GM18873 (cell line): ENCODE results near the gene BTBD8.
"Not testable (repeated sequence)": the region's sequence is repeated elsewhere in the genome, so short reads cannot be mapped to it uniquely, and the experiment has no call there.

ENCODE experiments used
- ATAC-seq: cut with Tn5 transposase; IDR thresholded peaks from one replicate; pipeline ENCODE4 v1.9.1; 2021; ENCODE audit warnings: mild to moderate bottlenecking, moderate library complexity, moderate number of reproducible peaks; ENCODE audit not compliant: unreplicated experiment, low FRiP score

Gene BTBD8

GRCh38 chr1:92080128-92080985 lies at the start of gene BTBD8:
TSS of gene BTBD8 (plus strand) at chr1:92080345. CDS start at chr1:92080572, 227 bp downstream.
- peak; percentile 94 for ATAC-seq

- ATAC-seq, result no peak
These were observed 49.5 kb upstream of the BTBD8 start for GRCh38 chr1:92030656-92031107.

DNA sequence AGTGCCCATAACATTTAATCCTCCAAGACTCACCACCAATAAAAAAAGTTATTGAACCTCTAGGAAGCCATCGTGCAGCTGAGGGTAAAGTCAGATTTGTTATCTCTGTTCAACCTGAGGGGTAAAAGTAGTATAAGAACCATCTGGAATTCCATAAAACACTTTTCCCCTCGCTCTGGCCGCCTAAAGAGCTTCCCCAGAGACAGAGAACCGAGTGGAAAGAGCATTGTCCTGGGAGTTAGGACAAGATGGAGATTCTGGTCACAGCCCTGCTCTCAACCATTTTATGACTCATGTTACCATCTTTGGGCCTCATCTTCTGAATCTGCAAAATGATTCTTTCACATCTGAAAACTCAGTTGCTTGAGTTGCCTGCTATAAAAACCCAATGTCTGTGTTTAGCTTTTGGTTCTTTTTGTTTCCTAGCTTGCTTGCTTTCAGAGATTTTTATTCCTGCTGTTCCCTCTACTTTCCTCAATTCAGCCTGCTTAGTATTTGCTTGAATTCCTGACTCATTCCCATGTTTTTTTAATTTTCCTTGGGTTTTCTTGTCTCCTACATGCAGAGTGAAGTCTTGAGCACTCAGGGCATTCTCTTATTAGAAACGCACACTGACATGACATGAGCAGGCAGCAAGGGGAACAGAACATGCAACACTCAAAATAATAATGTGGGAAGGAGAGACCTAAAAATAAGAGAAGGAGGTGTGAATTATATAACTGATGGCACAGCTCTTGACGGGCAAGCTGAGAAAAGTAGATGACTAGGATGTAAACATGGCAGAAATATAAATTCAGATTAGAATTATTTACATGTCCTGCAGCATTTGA lies 48.6 kb upstream of the BTBD8 start:
- no peak for ATAC-seq

- ATAC-seq, result no peak
These were observed 42.7 kb upstream of the BTBD8 start for GRCh38 chr1:92037400-92037799.

DNA sequence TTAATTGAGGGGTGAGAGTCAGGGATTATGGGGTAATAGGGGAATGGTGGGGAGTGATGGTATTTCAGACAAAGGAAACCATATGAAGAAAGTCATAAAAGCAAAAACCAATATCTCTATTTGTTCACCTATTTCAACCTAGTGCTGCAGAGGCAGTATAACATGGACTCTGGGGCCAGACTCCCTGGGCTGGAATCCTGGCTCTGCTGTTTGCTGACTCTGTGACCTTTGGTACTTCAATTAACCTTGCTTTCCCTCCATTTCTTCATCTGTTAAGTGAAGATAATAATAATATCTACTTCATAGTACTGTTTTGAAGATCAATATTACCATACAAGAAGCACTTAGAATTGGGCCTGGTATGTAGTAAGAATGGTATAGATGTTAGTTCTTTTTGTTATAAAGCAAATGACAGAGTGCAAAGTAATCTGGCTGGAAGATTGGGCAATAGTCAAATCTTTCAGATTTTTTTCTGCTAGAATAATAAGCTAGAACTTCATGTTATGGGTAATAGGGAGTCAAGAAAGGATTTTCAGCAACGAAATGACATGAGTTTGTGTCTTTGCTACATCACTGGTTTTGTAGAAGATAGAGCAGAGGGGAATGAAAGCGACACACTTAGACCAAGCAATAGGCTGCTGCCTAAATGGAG lies 41.3 kb upstream of the BTBD8 start:
- no peak for ATAC-seq

DNA sequence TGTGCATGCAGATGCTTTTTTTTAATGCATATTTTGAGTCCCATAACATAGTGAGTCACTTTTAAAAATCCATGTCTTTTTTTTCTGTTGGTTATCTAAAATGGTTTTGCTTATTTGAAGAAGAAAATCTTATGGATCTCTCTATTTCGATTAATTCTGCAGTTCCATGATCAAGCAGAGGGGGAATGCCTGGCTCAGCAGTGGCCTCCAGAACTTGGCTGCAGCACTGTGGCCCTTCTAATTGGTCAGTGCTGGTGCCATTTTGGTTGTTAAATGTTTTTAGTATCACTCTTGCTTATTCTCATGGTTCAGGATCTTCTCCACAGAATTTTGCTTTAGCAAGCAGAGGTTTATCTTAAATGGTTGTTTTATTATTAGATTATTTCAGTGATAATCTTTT lies 39.2 kb upstream of the BTBD8 start:
- ATAC-seq, result no peak

GRCh38 chr1:92043621-92044020 lies 36.5 kb upstream of the BTBD8 start:
- no peak for ATAC-seq

DNA sequence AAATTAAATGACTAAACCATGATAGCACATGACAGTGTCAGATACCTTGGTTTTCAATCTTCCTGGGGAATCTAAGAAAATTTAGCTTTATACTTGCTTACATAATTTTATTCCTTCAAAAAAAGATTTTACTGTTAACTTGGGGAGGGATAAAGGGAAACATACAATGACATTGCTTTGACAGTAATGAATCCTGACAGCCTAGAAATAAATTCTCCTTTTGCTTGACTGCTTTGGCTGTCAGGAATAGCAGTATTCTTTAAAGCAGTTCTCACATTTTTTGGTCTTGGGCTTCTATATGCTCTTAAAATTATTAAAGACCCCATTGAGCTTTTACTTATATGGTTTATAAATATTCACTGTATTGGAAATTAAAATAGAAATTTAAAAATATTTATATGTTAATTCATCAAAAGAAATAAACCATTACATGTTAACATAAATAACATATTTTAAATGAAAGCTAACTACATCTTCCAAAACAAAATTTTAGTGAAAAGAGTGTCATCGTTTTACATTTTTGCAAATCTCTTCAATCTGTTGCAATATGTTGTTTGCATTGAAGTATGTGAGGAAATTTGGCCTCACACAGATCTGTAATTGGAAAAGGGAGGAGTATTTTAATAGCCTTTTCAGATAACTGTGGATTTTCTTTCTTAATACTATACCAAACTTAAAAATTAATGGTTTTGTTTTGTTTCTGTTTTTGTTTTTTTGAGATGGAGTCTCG lies 34.2 kb upstream of the BTBD8 start:
- ATAC-seq, result no peak

- ATAC-seq, result no peak
These were observed 28.2 kb upstream of the BTBD8 start for GRCh38 chr1:92051948-92052347.

GRCh38 chr1:92065042-92065441 lies 15.1 kb upstream of the BTBD8 start:
- ATAC-seq, result no peak

DNA sequence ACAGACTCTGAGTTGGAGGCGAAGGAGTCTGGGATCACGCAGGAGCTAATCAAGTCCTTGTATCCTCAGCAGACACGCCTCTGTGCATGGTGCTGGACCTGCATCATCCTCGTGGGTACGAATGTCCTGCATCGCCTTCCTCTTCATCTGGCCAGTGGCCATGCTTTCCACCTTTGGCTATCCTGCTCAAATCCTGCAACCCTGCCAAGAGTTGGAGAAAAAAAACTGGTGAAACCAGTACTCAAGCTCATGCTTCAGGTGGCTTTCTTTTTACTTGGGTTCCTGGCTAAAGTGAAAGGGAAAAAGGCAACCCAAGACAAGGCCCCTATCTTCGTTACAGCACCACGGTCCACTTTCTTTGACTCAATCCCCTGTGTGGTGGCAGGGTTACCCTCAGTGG lies 13.8 kb upstream of the BTBD8 start:
- no peak for ATAC-seq

DNA sequence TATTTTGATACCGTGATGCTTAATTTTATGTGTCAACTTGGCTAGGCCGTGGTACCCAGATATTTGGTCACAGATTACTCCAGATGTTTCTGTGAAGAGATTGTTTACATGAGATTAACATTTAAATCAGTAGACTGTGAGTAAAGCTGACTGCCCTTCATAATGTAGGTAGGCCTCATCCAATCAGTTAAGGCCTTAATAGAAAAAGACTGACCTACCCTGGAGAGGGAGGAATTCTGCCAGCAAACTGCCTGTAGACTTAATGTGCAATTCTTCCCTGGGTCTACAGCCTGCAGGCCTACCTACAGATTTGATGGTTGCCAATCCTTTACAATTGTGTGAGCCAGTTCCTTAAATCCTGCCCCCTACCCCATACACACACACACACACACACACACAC lies 9.3 kb upstream of the BTBD8 start:
- ATAC-seq, result no peak

- not testable (repeated sequence) for ATAC-seq
These were observed 5.7 kb upstream of the BTBD8 start for GRCh38 chr1:92074446-92074845.

DNA sequence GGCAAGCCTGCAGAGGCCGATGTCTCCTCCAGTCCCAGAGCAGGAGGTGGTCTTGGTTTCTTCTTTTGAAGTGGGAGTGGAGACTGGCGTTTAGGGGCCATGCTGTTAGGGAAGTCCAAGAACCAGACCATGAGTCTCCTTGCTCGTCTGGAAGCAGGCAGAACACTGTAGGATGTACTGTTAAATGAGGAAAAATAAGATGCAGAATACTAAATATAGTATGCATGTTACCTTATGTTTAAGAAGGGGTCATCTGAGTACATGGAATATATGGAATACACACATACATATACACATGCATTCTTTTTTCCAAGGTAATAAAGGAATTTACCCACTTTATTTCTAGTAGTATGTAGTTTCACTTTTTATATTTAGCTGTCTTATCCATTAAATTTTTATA lies 4.8 kb upstream of the BTBD8 start, which contains the start of gene SETSIP:
Gene SETSIP, minus strand, starts transcription at position 101 of the 400 bp plus-strand sequence. Its CDS starts 0 bp downstream, at position 101.
- ATAC-seq, result no peak

DNA sequence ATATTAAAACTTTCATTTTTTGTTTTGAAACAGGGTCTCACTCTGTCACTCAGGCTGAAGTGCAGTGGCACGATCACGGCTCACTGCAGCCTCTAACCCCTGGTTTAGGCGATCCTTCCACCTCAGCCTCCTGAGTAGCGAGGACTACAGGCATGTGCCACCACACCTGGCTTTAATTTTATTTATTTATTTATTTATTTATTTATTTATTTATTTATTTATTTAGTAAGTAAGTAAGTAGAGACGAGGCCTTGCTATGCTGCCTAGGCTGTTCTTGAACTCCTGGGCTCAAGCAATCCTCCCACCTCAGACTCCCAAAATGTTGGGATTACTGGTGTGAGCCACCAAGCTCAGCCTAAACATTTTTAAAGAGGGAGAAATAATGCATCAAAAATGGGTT lies 3.8 kb upstream of the BTBD8 start:
- ATAC-seq, result no peak

DNA sequence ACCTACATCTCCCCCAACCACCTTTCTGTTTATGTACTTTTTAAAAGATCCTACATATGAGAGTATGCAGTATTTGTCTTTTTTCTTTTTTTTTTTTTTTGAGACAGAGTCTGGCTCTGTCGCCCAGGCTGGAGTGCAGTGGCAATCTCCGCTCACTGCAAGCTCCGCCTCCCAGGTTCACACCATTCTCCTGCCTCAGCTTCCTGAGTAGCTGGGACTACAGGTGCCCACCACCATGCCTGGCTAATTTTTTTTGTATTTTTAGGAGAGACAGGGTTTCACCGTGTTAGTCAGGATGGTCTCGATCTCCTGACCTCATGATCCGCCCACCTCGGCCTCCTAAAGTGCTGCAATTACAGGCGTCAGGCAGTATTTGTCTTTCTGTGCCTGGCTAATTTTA lies 2.1 kb upstream of the BTBD8 start:
- ATAC-seq, result not testable (repeated sequence)

GRCh38 chr1:92079441-92079840 lies 704 bp upstream of the BTBD8 start:
- ATAC-seq, result no peak

DNA sequence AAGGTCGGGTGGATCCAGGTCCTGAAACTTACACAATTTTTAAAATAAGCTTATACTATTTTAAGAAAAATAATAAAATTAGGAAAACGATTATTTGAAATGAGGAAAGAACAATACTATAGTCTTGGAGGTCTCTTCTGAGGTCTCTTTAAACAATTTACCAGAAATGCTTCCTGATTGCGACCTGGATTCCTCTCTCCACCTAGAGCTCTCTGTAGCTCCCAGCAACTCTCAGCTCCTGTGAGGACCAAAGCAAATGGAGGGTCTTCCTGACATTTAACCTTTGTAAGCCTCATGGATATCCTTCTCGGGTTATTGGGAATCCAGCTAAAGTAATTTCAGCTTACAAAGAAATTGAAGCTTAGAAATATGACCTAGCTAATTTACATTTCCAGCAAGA lies 886 bp downstream of the BTBD8 start:
- ATAC-seq, result no peak

- no peak for ATAC-seq
These were observed 4.5 kb downstream of the BTBD8 start for GRCh38 chr1:92084651-92085050.

GRCh38 chr1:92085727-92086126 lies 5.6 kb downstream of the BTBD8 start:
- ATAC-seq, result no peak
